ENCODE measurements around the gene CDKN1B.
A peak's percentile ranks its signal among the peaks of the same experiment; 100 is the strongest.

The CDKN1B gene

GRCh38 chr12:12723681-12724420, 6.7 kb downstream of the CDKN1B start:
- TF ChIP-seq GATA2 (IDR thresholded peaks at IDR 0.05; ENCODE audit: low read depth, low read length) (no peak), GATA3 (IDR thresholded peaks at IDR 0.05; ENCODE audit: low read depth, low read length) (no peak)

GRCh38 chr12:12724421-12725085, 7.4 kb downstream of the CDKN1B start:
- TF ChIP-seq GATA2 (IDR thresholded peaks at IDR 0.05; ENCODE audit: low read depth, low read length), result no peak
- TF ChIP-seq GATA3 (IDR thresholded peaks at IDR 0.05; ENCODE audit: low read depth, low read length), result no peak

DNA sequence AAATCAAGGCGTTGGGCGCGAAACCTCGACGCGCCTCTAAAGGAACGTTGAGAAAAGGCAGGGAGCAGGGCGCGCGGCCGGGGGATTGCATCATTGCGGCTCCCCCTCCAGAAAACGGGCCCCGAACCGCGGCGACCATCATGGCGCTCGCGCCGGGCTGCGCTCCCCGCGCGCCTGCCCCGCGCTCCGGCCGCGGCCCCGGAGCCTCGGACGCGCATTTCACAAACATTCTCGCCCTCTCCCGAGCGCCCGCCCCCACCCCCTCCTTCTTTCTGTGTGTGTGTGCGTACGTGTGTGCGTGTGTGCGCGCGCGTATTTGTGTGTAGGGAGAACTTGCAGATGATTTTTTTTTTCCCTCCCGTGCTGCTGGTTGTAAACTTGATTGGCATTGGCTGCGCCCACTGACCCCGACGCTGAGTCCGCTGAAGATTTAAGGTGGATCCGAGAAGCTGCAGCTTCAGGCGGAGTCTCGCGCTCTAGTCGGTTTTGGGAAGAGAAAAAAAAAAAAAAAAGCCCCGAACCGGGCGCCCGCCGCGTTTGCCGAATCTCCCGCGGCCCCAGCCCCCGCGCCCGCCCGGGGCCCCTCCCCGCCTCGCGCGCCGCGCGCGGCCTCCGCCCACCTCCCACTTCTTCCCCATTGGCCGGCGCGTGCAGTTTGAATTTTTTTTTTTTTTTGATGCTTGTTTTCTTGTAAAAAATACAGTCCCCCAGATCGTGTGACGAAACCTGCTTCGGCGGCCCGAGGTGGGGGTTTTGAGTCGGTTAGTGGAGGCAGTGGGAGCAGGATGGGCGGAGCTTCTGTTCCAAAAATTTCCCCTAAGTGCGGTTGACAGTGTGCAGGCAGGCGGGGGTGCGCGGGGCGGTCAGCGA, 8.2 kb downstream of the CDKN1B start:
- TF ChIP-seq GATA2 (IDR thresholded peaks at IDR 0.05; ENCODE audit: low read depth, low read length), result peak; percentile 24; the same call in 1 of the 2 replicates
- no peak for TF ChIP-seq GATA3 (IDR thresholded peaks at IDR 0.05; ENCODE audit: low read depth, low read length)

GRCh38 chr12:12725956-12726554, 8.9 kb downstream of the CDKN1B start:
- TF ChIP-seq GATA2 (IDR thresholded peaks at IDR 0.05; ENCODE audit: low read depth, low read length), result no peak
- TF ChIP-seq GATA3 (IDR thresholded peaks at IDR 0.05; ENCODE audit: low read depth, low read length), result no peak

GRCh38 chr12:12726555-12727093, 9.5 kb downstream of the CDKN1B start:
- no peak for TF ChIP-seq GATA3 (IDR thresholded peaks at IDR 0.05; ENCODE audit: low read depth, low read length)

DNA sequence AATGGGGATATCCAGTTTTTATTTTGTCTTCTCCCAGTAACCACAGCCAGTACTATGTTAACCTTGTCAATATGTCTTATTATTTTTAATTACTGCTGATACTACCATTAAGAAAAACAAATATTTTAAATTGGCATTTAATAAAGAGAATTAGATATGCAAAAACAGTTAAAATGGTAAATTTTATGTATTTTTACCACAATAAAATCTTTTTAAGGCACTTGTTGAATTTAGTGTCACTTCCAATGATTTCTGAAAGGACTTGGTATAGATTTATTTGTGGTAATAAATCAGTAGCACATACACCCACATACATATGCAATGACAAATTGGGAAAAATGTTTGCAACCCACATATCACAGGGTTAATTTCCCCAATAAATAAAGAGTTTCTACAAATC, 14.0 kb downstream of the CDKN1B start:
- TF ChIP-seq GATA3 (IDR thresholded peaks at IDR 0.05; ENCODE audit: low read depth, low read length) (no peak), GATA2 (IDR thresholded peaks at IDR 0.05; ENCODE audit: low read depth, low read length) (no peak)

GRCh38 chr12:12731785-12732184, 14.6 kb downstream of the CDKN1B start:
- TF ChIP-seq GATA2 (IDR thresholded peaks at IDR 0.05; ENCODE audit: low read depth, low read length), result no peak

- no peak for TF ChIP-seq GATA2 (IDR thresholded peaks at IDR 0.05; ENCODE audit: low read depth, low read length)
- no peak for TF ChIP-seq GATA3 (IDR thresholded peaks at IDR 0.05; ENCODE audit: low read depth, low read length)
Measured at GRCh38 chr12:12733118-12733517, 15.9 kb downstream of the CDKN1B start.

- TF ChIP-seq GATA2 (IDR thresholded peaks at IDR 0.05; ENCODE audit: low read depth, low read length) (no peak), GATA3 (IDR thresholded peaks at IDR 0.05; ENCODE audit: low read depth, low read length) (no peak)
Measured at GRCh38 chr12:12734054-12734453, 16.9 kb downstream of the CDKN1B start.

DNA sequence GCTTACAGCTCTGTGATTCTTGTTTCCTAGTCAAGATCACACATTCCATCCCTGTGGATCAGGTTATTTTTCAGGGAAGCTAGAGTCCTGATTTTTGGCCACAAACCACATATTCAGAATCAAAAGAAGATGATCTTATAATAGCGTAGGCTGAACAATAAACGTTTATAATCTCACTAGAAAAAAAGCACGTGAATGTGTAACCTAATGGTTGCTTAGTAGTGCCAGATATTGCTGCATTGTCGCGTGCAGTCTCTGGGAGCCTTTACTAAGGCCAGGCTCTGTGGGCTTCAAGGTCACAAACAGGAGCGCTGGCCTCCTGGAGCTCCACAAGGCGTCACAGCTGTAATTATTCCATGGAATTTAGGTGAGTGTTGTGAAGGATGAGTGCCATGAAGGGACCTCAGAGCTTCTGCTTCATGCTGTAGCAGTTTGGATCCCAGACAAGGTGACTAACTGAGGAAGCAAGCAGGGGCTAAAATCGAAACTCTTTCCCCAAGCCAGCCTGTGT, 17.4 kb downstream of the CDKN1B start:
- TF ChIP-seq GATA3 (IDR thresholded peaks at IDR 0.05; ENCODE audit: low read depth, low read length) (no peak), GATA2 (IDR thresholded peaks at IDR 0.05; ENCODE audit: low read depth, low read length) (no peak)

- TF ChIP-seq GATA3 (IDR thresholded peaks at IDR 0.05; ENCODE audit: low read depth, low read length) (no peak), GATA2 (IDR thresholded peaks at IDR 0.05; ENCODE audit: low read depth, low read length) (no peak)
Measured at GRCh38 chr12:12735301-12735700, 18.1 kb downstream of the CDKN1B start.

GRCh38 chr12:12736759-12737676, 19.9 kb downstream of the CDKN1B start:
- TF ChIP-seq GATA2 (IDR thresholded peaks at IDR 0.05; ENCODE audit: low read depth, low read length), result no peak
- no peak for TF ChIP-seq GATA3 (IDR thresholded peaks at IDR 0.05; ENCODE audit: low read depth, low read length)

DNA sequence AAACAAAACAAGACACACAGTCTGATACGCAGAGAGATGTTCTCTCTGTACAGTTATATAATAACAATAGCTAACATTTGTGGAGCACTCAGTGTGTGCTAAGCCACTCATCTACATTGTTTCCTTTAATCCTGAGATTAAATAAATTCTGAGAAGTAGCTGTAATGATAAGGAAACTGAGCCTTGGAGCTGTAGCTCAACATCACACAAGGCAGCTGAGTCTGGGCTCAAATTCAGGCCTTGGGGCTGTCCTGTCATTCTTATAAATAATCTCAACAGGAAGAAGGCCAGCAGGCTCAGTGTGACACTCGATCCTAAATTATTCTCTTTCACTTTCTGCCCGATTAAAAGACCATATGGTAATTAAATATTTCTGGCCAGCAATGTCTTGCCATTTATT, 24.5 kb downstream of the CDKN1B start:
- TF ChIP-seq GATA2 (IDR thresholded peaks at IDR 0.05; ENCODE audit: low read depth, low read length) (no peak), GATA3 (IDR thresholded peaks at IDR 0.05; ENCODE audit: low read depth, low read length) (no peak)
